Measurements from ENCODE around the gene LILRB4.

DNA sequence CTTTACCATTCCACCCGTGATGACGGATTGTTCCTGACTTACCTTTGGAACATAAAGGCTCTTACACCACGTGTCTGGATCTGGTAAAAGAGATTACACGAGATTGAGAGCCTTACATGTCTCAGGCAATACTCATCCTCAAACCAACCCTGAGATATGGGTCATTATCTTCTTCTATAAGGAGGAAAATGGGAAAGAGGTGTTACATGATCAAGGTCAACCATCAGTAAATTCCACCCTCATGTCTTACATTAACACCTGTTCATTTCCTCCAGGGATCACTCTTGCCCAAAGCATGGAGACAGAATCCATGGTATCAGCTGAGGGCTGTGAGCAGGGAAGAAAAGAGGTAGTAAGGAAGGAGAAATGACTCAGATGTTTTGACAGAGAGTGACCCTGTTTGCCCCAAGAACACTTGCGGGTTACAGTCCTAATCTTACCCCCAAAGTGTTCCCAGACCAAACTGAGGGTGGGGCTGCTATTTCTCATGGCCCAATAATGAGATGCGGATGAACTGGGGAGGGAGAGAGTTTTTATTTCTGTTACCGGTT is 19.6 kb downstream of the LILRB4 start:
- TF ChIP-seq, protein P1, sequence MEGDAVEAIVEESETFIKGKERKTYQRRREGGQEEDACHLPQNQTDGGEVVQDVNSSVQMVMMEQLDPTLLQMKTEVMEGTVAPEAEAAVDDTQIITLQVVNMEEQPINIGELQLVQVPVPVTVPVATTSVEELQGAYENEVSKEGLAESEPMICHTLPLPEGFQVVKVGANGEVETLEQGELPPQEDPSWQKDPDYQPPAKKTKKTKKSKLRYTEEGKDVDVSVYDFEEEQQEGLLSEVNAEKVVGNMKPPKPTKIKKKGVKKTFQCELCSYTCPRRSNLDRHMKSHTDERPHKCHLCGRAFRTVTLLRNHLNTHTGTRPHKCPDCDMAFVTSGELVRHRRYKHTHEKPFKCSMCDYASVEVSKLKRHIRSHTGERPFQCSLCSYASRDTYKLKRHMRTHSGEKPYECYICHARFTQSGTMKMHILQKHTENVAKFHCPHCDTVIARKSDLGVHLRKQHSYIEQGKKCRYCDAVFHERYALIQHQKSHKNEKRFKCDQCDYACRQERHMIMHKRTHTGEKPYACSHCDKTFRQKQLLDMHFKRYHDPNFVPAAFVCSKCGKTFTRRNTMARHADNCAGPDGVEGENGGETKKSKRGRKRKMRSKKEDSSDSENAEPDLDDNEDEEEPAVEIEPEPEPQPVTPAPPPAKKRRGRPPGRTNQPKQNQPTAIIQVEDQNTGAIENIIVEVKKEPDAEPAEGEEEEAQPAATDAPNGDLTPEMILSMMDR (conservative IDR thresholded peaks at IDR 0.05 in 1 of 2, IDR thresholded peaks at IDR 0.05 in 1 of 2; ENCODE audit: extremely low read depth in 1 of 2, insufficient read depth in 1 of 2, low read depth in 1 of 2, low read length in 2 of 2) = no peak
- no peak for TF ChIP-seq EZH2 (IDR thresholded peaks at IDR 0.05; ENCODE audit: borderline replicate concordance, low read length)
